Measurements from ENCODE around the gene AQP7.
"Not testable (repeated sequence)": the region's sequence is repeated elsewhere in the genome, so short reads cannot be mapped to it uniquely, and the experiment has no call there.

The AQP7 gene

GRCh38 chr9:33372900-33373299 is 29.5 kb downstream of the AQP7 start:
- FAIRE-seq (no peak), DNase-seq (ENCODE audit: insufficient read length, low spot score) (no peak)
- no peak for TF ChIP-seq CTCF (IDR thresholded peaks at IDR 0.05; ENCODE audit: insufficient read depth, missing control alignments)

DNA sequence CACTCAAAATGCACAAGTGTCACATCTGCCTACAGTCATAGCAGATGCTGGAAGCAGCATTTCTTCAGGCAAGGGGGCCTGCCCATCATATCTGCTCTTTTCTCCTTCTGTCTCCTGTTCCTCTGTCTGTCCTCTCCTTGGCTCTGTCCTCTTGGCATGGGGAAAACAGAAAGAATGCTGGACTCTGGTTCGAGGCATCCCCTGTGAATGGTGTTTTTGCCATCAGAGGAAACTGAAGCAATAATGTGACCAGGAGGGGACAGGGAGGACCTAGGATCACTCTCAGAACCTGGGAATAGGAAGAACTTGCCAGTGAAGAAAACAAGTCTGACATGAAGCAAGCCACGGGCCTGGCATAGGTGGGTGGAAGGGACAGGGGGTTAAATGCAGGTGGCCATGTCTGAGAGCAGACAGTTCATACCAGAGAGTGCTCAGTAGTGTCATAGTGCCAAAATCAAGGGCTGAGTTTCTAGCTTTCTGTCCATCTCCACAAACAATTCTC is 35.3 kb downstream of the AQP7 start:
- TF ChIP-seq CTCF (IDR thresholded peaks at IDR 0.05; ENCODE audit: insufficient read depth, missing control alignments) = no peak
- DNase-seq (ENCODE audit: insufficient read length, low spot score) (no peak), FAIRE-seq (no peak)

DNA sequence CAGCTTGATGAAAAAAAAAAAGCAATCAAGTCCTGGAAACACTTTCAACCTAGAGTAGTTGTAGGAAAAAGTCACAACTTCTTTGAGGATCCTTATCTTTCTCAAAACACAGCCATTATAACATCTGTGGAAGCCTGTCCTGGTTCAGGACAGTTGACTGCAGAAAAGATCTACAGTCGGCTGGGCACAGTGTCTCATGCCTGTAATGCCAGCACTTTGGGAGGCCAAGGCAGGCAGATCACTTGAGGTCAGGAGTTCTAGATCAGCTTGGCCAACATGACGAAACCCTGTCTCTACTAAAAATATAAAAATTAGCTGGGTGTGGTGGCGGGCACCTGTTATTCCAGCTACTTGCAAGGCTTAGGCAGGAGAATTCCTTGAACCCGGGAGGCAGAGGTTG is 37.6 kb downstream of the AQP7 start:
- not testable (repeated sequence) for DNase-seq (ENCODE audit: insufficient read length, low spot score); FAIRE-seq

DNA sequence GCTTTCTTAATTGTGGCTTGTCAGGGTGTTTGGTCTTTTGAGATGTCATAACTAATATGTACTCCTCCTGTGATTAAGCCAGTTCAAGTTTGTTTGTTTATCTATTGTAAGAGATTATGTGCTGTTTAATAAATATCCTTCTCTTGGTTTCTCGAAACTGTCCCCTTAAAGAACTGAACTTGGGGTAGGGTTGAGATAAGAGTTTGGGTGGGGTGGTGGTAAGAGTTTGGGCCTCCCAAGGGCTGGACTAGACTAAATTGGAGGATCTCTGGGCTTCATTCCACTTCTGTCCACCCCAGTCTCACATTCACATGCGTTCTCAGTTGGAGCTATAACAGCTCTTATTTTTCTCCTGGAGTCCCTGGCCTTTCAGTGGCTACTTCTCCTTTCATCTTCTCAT is 38.2 kb downstream of the AQP7 start:
- DNase-seq (ENCODE audit: insufficient read length, low spot score) (no peak), FAIRE-seq (no peak)
- no peak for TF ChIP-seq CTCF (IDR thresholded peaks at IDR 0.05; ENCODE audit: insufficient read depth, missing control alignments)

DNA sequence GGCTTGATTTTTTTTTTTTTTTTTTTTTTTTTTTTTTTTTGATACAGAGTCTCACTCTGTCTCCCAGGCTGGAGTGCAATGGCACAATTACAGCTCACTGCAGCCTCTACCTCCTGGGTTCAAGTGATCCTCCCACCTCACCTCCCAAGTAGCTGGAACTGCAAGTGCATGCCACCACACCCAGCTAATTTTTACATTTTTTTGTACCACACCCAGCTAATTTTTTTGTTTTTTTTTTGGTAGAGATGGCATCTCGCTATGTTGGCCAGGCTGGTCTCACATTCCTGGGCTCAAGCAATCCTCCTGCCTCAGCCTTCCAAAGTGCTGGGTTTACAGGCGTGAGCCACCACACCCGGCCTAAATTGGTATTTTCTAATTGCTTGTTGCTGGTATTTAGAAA is 43.7 kb downstream of the AQP7 start:
- not testable (repeated sequence) for FAIRE-seq; DNase-seq (ENCODE audit: insufficient read length, low spot score)

DNA sequence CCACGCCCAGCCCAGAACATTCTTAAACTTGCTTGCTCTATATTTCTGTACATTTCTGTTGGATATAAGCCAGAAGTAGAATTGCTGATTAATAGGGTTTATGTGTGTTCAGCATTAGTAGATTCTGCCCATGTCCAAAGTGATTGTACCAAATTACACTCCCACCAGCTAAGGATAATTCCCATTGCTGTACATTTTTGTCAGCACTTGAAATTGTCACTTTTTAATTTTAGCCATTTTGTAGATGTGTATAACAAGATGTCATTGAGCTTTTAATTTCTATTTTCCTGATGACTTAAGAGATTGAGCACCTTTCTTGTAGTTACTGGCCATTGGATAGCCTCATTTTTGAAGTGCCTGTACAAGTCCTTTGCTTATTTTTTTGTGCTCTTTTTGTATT is 46.4 kb downstream of the AQP7 start:
- no peak for TF ChIP-seq CTCF (IDR thresholded peaks at IDR 0.05; ENCODE audit: insufficient read depth, missing control alignments)
- no peak for DNase-seq (ENCODE audit: insufficient read length, low spot score)
- no peak for FAIRE-seq

DNA sequence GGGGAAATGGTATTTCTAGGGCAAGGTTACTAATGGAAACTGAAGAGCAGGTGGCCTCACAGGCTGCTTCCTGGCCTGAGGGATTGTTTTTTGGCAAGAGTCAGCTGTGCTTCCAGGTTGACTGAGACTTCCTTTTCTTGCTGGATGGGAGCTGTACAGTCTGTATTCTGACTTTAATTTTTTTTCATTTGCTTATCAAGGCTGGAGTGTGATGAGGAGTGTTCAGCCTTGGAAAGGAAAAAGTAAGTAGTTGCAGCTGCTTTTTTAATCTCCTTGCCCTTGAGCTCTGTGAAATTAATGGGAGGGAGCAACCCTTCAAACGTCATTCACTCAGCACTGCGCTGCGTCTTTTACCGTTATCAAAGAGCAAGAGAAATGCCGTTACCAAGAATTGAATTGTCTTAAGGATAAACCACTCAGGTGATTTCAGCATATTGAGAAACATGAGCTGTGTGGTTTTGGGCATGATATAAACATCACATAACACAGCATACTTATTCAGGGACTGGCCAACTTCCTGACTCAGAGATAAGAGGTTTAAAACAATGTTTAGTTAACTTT is 47.6 kb downstream of the AQP7 start:
- TF ChIP-seq CTCF (IDR thresholded peaks at IDR 0.05; ENCODE audit: insufficient read depth, missing control alignments) = no peak
- DNase-seq (ENCODE audit: insufficient read length, low spot score) = no peak
- no peak for FAIRE-seq

- no peak for TF ChIP-seq CTCF (IDR thresholded peaks at IDR 0.05; ENCODE audit: insufficient read depth, missing control alignments)
- no peak for DNase-seq (ENCODE audit: insufficient read length, low spot score)
- FAIRE-seq = no peak
Observed at GRCh38 chr9:33351547-33351946, 50.8 kb downstream of the AQP7 start.

All from D721Med (cell line).